Stimulated activated CD4-positive, alpha-beta T cell treated with anti-CD3 and anti-CD28 coated beads, Interleukin-4, amount 100 ng/mL, for 48 hours (primary cell): ENCODE results near the gene PTPRM.

Source experiments
- DNase-seq, 2 donors: peaks; one replicate each; pipeline ENCODE4 v3.0.0-alpha.2; 2020; ENCODE audit warnings: low read depth in 2 of 2

Gene PTPRM

DNA sequence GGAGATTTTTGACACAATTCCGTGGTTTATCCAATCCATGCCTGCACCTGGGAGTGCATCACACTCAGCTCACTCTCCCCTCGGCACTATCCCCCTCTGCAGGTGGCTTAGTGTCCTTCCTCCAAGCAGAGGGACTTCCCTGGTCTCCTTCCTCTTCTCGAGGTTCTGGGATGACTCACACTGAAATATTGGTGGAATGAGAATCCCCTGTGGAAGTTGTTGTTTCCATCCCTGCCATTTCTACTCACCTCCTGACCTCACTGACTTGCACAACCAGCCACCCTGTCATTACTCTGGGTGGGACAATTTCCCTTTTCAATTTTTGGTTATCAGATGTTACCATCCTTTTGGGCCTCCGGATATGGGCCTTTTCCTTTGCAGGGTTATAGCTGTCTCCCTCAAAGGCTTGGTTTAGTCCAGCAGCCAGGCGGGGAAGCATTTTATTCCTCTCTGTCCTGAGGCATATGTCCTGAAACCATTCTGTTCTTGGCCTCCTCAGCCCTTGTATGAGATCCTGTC, 59.9 kb downstream of the PTPRM start:
- no peak for DNase-seq

DNA sequence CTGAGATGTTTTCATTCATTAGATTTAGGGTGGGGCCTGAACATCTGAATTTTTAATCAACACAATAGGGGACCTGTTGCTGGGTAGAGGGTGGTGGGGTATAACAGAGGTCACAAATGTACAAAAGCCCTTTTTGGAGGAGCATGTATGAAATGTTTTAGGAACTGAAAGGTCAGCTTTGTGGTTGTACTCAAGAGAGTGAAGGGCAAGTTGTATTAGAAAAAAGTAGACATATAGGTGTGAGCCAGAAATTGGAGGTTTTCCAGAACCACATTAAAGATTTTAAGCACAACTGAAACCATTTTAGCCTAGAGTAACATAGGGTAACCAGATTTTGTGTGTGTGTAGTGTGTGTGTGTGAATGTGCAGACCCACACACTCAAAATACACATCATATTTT, 62.3 kb downstream of the PTPRM start:
- no peak for DNase-seq

DNA sequence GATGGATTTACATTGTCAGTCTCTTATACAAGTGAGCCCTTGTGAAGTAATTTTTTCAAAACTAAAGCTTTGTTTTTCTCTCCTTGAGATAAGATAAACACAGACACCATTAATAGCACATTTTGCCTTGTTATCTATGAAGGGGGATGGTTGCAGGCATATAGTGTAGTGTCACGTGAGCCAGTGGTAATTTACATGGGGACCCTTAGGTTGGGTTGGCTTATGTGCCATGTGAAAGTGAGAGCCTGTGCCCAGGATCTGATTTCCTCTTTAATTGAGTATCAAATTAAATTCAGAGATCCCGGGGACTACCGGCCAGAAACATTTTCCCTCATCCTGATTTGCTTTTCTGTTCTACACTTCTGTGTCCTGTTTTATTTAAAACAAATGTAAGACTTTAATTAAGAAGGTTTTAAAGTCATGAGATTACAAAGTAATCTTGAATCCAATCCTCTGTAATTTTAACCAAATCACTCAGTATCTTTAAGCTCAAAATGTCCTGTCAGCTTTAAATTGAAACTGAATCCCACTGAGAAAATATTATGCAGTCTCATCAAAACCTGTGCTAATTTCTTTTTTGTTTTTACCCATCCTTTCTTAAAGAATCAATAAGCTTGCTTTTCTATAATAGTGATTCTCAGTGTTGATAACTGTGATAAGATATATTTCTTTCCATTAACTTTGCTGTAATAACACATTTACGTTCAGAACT, 63.8 kb downstream of the PTPRM start:
- DNase-seq = no peak

DNA sequence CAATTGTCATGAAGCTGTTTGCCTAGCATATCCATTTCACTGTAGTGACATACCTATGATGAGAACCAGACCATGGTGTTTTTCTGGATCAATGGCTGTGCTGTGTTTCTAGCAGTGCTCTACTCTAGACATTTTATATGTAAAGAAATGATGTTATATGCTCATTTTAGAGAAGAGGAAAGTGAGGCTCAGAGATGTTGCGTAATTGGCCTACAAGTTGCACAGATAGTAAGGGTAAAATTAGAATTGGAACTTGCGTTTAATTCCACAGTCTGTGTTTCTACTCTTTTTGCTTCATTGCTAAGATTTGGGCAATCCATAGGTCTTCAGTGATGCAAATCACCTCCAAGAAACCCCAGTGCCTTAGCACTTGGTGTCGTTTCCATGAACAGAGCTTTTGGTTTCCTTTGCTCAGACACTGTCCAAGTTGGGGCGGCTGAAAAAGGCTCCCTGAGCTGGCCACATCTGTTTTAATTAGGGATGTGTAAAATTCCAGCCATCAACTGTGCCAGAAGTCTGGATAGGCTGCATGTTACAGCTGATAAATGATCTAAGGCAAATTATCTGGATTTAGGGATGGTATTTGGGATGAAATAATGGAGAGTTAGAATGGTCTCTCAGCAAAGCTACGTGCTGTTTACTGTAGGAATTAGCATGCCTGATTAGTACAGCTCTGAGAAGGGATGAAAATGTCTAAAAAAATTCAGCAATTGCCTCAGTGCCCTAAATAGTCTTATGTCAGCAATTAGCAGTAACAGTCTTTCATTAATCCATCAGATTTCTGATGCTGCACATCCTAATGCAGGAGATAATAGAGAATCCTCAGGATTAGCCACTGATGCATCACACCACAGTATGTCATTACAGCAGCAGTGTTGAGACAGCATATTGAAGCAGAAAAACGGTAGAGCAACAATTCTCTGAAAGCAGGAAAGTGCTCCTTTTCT, 65.3 kb downstream of the PTPRM start:
- DNase-seq = no peak

DNA sequence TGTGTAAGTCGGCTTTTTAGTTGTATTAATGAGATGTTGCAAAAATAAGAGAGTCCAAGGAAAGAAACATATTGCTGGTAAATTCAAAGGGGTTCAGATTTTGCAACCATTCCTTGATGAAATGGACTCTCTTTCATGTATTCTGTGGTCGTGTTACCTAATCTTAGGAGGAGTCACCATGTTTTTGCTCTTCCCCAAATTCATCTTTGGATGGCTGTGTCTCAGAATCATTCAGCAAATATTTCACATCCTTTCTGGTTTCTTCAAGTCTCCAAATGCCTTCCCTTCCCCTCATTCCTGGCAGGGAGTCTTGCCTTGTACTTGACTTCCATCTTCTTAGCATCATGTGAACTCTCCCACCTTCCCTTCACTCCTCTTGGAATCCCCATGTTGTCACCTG, 66.1 kb downstream of the PTPRM start:
- DNase-seq = no peak

DNA sequence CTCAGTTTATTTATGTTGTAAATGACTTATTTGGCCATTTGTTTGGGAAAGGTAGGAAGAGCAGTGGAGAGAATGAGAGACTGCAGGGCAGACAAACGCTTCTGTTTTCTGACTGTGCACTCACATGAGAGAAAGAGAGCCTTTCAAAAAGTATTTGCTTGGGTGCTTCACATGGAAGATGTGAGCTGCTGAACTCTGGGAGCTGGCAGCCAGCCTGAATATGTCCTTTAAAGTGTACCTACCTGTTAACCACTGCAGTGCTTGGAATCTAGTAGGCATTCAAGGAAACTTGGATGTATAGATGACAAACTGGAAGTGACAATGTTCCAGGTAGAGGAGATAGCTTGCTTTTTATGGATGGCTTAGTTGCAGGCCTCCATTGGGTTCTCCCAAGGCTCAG, 68.8 kb downstream of the PTPRM start:
- DNase-seq = no peak

DNA sequence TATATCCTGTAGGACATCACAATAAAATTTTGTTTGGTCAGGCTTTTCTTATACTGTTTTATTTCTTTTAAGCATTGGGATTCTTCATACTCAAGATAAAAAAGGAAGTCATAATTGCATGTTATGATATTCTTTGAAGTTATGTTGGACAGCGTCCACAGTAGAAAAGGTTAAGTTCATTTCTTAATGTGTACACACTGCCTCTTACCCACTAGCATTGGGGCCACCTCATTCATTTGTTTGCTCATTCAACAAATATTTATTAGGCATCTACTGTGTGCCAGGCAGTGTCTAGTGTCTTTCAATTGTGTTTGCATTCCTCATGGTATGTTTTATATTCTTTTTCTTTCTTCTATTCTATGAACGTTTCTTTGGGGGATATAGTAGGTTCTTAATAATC, 70.2 kb downstream of the PTPRM start:
- no peak for DNase-seq

DNA sequence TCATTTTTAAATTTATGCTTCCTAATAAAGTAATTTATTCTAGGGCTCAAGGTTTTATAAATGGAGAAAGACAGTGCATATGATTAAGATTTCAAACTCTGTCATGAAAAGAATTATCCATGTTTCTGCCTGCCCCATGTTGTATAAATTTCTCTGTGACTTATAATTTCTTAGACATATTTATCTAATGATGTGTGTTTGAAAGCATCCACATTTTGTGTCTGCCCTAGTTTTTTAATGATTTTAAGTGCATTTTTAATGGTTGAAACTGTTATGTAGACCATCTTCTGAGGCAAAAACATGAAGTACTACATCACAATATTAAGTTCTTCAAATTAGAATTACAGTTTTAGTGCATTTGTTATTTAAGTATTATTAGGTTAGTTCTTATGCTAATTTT, 71.2 kb downstream of the PTPRM start:
- no peak for DNase-seq

DNA sequence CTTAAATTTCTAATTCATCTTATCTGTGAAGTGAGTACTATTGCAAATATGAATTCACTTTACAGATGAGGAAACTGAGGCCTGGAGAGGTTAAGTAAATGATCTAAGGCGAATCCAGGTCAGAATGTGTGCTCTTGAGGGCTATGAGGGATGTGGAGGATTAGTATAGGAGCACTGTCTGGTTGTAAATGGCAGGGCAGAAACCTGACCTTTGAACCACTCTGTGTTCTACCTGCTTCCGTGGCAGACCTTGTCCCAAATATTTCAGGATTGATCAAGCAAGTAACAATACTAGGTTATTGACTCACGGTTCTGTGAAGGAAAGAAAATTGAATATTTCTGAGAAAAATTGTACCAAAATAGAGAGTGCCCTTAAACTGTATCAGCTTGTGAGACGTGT, 74.7 kb downstream of the PTPRM start:
- DNase-seq = no peak

DNA sequence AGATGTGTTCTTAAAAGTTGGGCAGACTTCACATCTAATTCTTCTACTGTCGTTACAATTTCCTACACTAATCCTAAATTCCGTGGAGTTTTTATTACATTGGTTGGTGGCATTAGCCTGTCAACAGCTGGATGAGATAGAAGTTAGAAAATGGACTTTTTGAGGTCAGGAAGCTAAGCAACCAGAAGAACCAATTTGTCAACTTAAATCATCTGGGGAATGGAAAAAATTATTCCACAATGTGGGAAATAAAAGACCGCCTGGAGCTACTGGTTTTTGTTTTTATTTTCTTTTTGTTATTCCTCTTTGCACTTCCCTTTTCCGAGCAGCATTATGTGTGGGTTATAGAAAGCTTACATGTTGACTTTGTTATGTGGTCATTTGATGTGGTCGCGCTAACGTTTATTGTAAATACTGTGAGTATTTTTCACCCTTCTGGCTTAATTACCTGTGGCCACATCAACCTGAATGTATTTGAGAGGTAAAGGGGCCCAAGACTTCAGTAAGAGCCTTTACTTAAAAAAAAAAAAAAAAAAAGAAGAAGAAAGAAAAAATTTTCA, 75.3 kb downstream of the PTPRM start:
- no peak for DNase-seq

DNA sequence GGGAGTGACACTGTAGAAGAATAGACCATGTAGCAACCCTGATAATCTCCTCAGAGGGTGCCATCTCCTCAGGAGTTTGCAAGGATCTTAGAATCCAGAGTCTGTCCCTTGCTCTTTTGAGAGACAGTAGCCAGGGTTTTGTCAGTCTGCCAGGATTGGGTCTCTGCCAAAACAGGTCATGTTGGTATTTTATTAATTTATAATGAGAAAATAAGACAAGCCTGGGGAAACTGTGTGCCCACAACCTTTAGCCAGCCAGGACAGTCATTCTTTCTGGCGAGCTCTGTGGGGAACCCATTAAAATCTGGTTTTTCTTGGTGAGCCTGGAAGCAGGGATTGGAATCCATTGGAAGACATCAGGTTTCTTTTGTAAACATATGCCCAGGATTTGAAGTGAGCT, 78.6 kb downstream of the PTPRM start:
- no peak for DNase-seq

DNA sequence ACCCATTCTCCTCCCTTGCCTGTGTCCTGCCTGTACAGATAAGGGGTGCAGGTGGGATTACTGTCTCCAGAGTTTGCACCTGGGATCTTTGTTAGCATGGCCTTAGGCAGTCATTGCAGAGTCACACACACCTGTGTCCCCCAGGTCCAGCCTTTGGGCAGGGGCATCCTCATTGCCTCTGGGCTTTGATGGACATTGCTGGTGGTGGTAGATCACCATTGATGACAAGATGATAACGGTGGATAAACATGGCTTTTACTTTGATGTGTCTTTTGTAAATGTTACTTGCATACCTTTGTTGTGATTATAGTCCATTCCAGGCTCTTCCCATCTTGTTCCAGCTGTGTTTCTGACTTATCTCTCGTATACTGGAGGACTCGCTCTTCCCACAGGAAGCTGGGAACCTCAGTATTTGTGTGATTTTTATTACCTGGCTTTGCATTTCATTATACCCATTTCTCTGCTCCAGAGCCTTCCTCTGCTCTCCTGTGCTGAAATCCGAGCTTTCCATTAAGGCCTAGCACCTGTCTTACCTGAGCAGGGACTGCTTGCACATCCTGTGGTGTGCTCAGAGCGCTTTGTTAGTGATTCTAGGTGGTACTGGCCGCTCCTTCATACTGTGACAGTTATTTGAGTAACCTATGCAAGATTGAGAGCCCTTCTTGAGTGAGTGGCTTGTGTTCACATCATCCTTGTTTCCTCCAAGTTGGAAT, 79.2 kb downstream of the PTPRM start:
- DNase-seq = no peak

DNA sequence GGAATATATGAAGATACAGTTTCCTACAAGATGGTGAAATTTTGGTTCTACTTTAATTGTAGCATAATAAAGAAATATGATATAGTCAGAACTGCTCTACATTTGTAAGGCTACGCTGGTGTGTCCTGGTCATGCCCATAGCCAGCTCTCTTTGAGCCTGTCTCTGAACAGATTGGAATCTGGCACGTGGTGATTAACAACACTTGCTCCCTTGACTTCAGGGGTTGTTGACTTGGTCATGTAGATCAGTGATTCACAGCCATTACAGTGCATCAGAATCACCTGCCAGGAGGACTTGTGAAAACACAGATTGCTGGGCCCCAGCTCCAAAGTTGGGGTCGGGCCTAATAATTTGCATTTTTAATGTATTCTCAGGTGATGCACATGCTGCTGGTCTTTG, 80.4 kb downstream of the PTPRM start:
- DNase-seq = no peak

DNA sequence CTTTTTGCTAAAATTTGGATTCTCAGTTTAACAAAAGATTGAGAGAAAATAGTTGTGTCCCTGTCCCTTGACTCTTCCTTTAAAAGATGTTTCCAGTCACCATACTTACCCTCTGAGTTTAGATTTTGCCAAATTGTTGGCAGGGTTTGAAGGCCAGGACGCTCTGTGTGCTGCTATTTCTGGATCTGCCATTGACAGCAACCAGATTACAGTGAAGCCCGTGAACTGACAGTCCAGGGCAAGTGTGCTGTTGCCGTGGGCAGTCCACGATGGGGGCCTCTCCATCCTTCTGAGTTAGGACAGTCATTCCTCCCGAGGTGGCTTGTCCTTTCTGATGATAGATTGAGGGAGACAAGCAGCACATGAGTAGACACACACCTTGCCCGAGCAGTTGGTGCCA, 89.9 kb downstream of the PTPRM start:
- no peak for DNase-seq

DNA sequence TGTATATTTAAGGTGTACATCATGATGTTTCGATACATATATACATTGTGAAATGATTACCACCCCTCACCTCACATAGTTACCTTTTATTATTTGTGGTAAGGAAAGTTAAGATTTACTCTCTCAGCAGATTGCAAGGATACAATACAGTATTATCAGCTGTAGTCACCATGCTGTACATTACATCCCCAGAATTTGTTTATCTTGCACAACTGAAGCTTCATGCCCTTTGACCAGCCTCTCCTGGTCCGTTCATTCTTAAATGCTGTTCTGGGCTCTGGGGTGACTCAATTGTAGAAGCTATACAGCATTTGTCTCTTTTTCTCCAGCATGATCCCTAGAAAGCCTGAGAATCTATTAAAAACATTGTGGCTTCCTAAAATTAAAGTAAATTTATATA, 90.8 kb downstream of the PTPRM start:
- DNase-seq = no peak

DNA sequence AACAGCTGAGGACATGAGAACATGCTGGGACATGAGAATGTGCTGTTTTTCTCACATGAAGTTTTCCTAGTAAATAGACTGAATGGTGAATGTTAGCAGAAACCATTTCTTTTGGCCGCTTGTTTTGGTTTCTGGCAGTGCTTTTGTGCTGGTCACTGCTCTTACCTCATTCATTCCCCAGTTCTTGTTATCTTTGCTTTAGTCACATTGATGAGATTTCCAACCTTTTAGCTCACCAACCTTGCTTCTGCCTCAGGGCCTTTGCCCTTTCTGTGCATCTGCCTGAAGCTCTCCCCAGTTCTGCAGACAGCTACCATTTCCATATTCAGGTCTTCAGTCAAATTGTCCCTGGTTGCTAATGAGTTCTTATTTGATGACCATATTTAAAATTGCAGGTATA, 91.6 kb downstream of the PTPRM start:
- DNase-seq = no peak

DNA sequence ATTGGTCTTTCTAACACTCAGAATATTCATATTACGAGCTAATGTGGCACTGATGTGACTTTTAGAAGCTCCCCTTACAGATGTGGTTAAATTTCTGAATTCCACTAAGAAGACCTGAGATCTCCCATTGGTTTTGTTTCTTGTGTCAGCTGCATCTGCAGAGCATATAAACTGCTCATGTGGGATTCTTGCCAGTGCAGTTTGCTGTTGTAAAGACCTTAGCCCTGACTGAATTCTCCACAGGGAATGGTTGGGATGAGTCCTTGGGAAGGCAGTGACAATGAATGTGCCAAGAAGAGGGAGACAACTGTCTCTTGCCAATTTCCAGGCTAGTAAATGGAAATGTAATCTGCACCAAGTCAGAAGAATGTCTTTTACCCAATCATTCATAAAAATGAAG, 94.1 kb downstream of the PTPRM start:
- DNase-seq = no peak

DNA sequence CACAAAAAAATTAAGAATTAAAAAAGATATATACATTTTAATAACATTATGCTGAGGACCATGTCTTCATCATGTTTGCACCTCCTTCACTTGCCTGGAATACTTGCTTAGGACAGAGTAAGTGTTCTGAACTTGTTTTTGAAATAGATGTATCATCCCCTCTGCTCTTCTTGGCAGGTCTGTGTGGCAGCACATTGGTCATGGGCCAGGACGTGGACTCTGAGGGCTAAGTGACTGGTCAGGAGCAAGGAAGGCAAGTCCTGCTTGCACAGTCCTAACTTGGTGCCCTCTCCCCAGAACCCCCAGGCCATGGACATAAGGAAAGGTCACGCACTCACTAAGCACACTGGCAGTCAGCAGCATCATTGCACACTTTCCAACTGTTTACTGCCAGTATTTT, 95.8 kb downstream of the PTPRM start:
- no peak for DNase-seq

DNA sequence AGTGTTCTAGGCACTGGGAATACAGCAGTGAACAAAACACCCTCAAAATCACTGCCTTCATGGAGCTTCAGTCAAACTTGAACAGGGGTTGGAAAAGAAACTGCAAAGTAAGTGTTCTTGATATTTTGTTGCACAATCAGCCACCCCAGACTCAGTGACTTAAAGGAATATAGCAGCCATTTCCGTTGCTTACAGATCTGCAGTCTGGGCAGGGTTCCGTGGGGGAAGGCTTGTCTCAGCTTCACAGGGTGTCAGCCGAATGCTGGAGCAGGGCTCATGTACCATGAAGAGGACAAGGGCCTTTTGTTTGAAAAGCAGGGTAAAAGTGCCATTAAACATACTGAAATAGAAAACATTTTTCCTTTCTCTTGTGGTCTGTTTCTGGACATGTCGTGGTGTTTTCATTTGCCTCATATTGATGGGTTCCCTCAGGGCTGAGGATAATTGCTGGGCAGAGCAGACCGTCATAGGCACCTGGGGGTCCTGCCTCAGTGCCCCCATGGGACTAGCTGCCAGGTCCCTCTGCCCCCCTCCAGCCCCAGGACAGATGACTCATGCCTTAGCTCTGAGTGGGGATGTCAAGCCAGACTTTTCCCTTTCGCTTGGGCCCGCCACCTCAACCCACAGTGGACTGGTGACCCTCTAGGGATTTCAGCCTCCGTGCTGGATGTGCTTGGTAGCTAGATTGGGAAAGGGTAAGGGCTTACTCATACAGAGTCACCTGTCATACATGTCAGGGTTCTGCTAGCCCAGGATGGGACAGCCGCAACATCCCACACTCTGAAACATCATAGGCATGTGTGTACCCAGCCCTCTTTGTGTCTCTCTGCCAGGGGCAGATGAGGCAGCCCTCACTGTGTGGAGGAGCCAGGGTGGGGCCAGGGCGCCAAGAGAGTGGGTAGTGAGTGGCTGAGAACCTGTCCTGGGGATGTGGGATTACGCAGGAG, 96.5 kb downstream of the PTPRM start:
- no peak for DNase-seq

DNA sequence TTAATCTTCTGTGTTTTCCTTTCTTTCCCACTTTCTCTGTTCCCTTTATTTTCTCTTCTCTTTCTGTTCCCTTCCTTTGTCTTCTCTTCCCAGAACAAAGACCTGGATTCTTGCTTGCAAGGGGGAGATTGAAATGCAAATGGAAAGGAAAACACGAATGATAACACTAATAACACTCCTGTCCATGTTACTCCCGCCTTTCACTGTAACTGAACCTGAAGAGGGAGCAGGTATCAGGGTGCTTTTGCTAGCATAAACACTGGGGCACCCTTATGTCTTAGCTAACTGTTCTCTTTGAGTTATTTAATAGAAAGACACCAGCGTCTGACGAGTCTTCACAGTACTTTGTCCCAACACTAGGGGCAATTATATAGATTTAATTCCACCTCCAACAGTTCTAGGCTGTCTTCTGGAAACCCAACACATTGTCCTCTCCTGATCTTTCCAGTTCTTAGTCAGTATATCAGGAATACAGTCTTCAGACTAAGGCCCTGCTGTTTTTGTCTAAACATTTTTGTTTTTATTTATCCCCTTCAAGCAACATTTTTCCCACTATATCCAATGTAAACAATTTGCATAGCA, 99.2 kb downstream of the PTPRM start:
- DNase-seq = no peak

DNA sequence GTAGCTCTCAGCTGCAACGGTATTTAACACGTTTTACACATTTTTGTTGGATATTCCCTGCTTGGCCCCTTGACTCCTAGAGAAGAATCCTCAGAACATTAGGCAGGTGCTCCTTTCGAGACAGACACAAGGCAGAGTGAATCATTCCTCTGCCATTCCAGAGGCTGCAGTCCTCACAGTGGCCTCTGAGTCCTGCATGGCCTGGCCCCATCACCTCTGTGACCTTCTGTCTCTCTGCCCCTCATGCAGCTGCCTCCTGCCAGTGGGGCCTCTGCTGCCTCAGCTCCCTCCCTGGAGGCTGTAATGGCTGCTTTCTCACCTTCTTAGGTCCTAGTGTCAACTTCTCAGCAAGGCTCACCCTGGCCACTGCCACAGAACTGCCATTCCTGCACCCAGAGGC, 101.3 kb downstream of the PTPRM start:
- no peak for DNase-seq
